GM23248 (cell line): ENCODE results near the gene CSMD2. TPM values are rescaled to one million over a fixed set of nuclear protein-coding genes. Genes with fewer than 3 reads are reported as not detected.

Experiments used
- DNase-seq: peaks from one replicate; pipeline ENCODE4 v3.0.0-alpha.2; 2015
- H2AFZ ChIP-seq: fragments of 200-600 bp; sonication (generic); 2 replicates; pipeline ENCODE4 v1.6.1; 2016; ENCODE audit warnings: antibody characterized with exemption
- H3F3A ChIP-seq: fragments of 200-600 bp; sonication (generic); 2 replicates; pipeline ENCODE4 v1.6.1; 2016; ENCODE audit warnings: mild to moderate bottlenecking, antibody characterized with exemption, mixed run types; ENCODE audit not compliant: insufficient read depth
- H3K27ac ChIP-seq: fragments of 200-600 bp; sonication (generic); 2 replicates; pipeline ENCODE4 v1.5.1; 2016; ENCODE audit warnings: mild to moderate bottlenecking
- H3K27me3 ChIP-seq: fragments of 200-600 bp; sonication (generic); replicated peaks from 2 replicates; pipeline ENCODE4 v1.6.1; 2016; ENCODE audit warnings: mild to moderate bottlenecking; ENCODE audit not compliant: insufficient read depth
- H3K36me3 ChIP-seq: fragments of 200-600 bp; sonication (generic); 2 replicates; pipeline ENCODE4 v1.6.1; 2016; ENCODE audit warnings: low read depth, mild to moderate bottlenecking
- H3K4me1 ChIP-seq: fragments of 200-600 bp; sonication (generic); 2 replicates; pipeline ENCODE4 v1.6.1; 2016; ENCODE audit warnings: mild to moderate bottlenecking; ENCODE audit not compliant: insufficient read depth
- H3K4me2 ChIP-seq: fragments of 200-600 bp; sonication (generic); one replicate; pipeline ENCODE4 v1.6.1; 2016; ENCODE audit warnings: mild to moderate bottlenecking; ENCODE audit not compliant: unreplicated experiment
- H3K4me3 ChIP-seq: fragments of 200-600 bp; sonication (generic); 2 replicates; pipeline ENCODE4 v1.5.1; 2016; ENCODE audit warnings: mild to moderate bottlenecking
- H3K79me2 ChIP-seq: fragments of 200-600 bp; sonication (generic); 2 replicates; pipeline ENCODE4 v1.6.1; 2016; ENCODE audit warnings: mild to moderate bottlenecking; ENCODE audit not compliant: insufficient read depth
- H3K9ac ChIP-seq: fragments of 200-600 bp; sonication (generic); 2 replicates; pipeline ENCODE4 v1.6.1; 2016; ENCODE audit warnings: mild to moderate bottlenecking
- H3K9me2 ChIP-seq: fragments of 200-600 bp; sonication (generic); 2 replicates; pipeline ENCODE4 v1.6.1; 2016; ENCODE audit warnings: mixed run types, mild to moderate bottlenecking, moderate library complexity; ENCODE audit not compliant: insufficient read depth
- H3K9me3 ChIP-seq: fragments of 200-600 bp; sonication (generic); one replicate; pipeline ENCODE4 v1.6.1; 2017; ENCODE audit warnings: low read depth
- H4K20me1 ChIP-seq: fragments of 200-600 bp; sonication (generic); 2 replicates; pipeline ENCODE4 v1.6.0; 2016; ENCODE audit not compliant: insufficient read depth
- EZH2 ChIP-seq: fragments of 200-600 bp; sonication (generic); IDR thresholded peaks from 2 replicates; pipeline ENCODE4 v1.6.1; 2018; ENCODE audit warnings: antibody characterized with exemption, mild to moderate bottlenecking; ENCODE audit not compliant: insufficient read depth, poor library complexity, severe bottlenecking
- EZH2phosphoT487 ChIP-seq: fragments of 200-600 bp; sonication (generic); IDR thresholded peaks from 2 replicates; pipeline ENCODE4 v1.6.1; 2018; ENCODE audit warnings: antibody characterized with exemption, moderate library complexity, mild to moderate bottlenecking, low read depth; ENCODE audit not compliant: insufficient read depth
- WGBS, 2 experiments: methylation state at CpG; one replicate each; pipeline ENCODE4 v1.1.6; 2015 to 2017; ENCODE audit warnings: low lambda C conversion rate in 2 of 2, low coverage in 1 of 2; ENCODE audit errors: missing lambda C conversion rate in 2 of 2; 5-methylcytosine and 5-hydroxymethylcytosine counted together
- in situ Hi-C: fragments of 300-500 bp; cut with MboI; formaldehyde crosslinking; loops from 2 replicates; pipeline ENCODE4 v1.15.0; 2020
- polyA plus RNA-seq: library from polyadenylated mRNA; unstranded; fragments of >200 nt; fragmentation: Nextera tagmentation; extraction: Ambion mirVana; gene quantifications from 2 replicates; pipeline ENCODE4 v1.2.1, GENCODE V29; 2016
- total RNA-seq: library from RNA; depleted of rRNA; stranded (reverse); fragments of >200 nt; shearing (Covaris generic); gene quantifications from 2 replicates; pipeline ENCODE4 v1.2.3, GENCODE V29; 2014

The CSMD2 gene
- total and polyA plus RNA-seq, 2 experiments from 2014 or later, result 4.5 to 7.1 TPM

- peaks cover 12% of the 10 kb centered on the region for H3K79me2 ChIP-seq
- in situ Hi-C loops, result no loop called here
- H3F3A ChIP-seq, result no peaks in the 10 kb centered on the region
- no peak overlapping the region for H3K27ac ChIP-seq
- H2AFZ ChIP-seq, result no peak overlapping the region
- H3K4me2 ChIP-seq, result no peak overlapping the region
- no peaks in the 10 kb centered on the region for H3K9me3 ChIP-seq
- no peaks in the 10 kb centered on the region for H3K27me3 ChIP-seq
- TF ChIP-seq EZH2phosphoT487 (no peak), EZH2 (no peak)
- no peaks in the 10 kb centered on the region for H3K36me3 ChIP-seq
- H3K9ac ChIP-seq, result no peak overlapping the region
- no peaks in the 10 kb centered on the region for H3K4me1 ChIP-seq
- no peak for DNase-seq
- WGBS, 2 experiments, result 88 to 89% methylated on average over 11 of the region's 11 CpGs
- H3K9me2 ChIP-seq, result no peaks in the 10 kb centered on the region
- no peaks in the 10 kb centered on the region for H4K20me1 ChIP-seq
- H3K4me3 ChIP-seq, result no peak overlapping the region
These were observed 136.5 kb downstream of the CSMD2 start for GRCh38 chr1:34028381-34029055.

DNA sequence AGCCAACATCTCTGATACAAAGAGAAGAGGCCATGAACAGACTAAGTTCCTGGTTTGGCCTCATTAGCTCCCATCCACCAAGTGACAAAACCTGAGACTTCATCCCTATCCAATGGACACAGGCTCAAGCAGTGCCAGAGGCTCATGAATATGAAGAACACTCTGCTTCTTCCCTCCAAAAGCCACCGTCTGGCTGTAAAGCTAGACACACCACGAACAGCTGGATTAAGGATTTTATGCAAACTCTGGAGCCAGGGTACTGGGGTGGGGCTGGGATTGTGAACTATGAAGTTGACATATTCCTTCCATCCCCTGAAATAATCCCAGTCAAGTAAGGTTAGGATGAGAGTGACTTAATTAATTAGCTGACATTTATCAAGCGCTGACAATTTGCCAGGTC is 139.4 kb downstream of the CSMD2 start:
- WGBS, 2 experiments, result 70 to 74% methylated on average over 3 of the region's 3 CpGs
- Histone ChIP-seq H3K27me3 (no peaks in the 10 kb centered on the region), H4K20me1 (no peaks in the 10 kb centered on the region), H3K27ac (no peak overlapping the region), H3F3A (no peaks in the 10 kb centered on the region), H2AFZ (no peak overlapping the region), H3K4me1 (no peaks in the 10 kb centered on the region), H3K9me3 (no peaks in the 10 kb centered on the region), H3K4me2 (no peak overlapping the region), H3K9me2 (no peaks in the 10 kb centered on the region), H3K4me3 (no peak overlapping the region), H3K36me3 (no peaks in the 10 kb centered on the region), H3K9ac (no peak overlapping the region), H3K79me2 (peaks cover 15% of the 10 kb centered on the region; the same call in 1 of the 2 replicates)
- in situ Hi-C loops, result no loop called here
- no peak for DNase-seq
- TF ChIP-seq EZH2phosphoT487 (no peak), EZH2 (no peak)

GRCh38 chr1:34024485-34024884 is 140.5 kb downstream of the CSMD2 start:
- H4K20me1 ChIP-seq, result no peaks in the 10 kb centered on the region
- no peaks in the 10 kb centered on the region for H3F3A ChIP-seq
- no peak overlapping the region for H3K27ac ChIP-seq
- no peak for DNase-seq
- H3K27me3 ChIP-seq, result no peaks in the 10 kb centered on the region
- no peaks in the 10 kb centered on the region for H3K9me2 ChIP-seq
- peaks cover 15% of the 10 kb centered on the region; the same call in 1 of the 2 replicates for H3K79me2 ChIP-seq
- H3K4me3 ChIP-seq, result no peak overlapping the region
- no peaks in the 10 kb centered on the region for H3K36me3 ChIP-seq
- WGBS, 2 experiments, result 95 to 97% methylated on average over 4 of the region's 4 CpGs
- no peaks in the 10 kb centered on the region for H3K4me1 ChIP-seq
- in situ Hi-C loops, result no loop called here
- H3K9me3 ChIP-seq, result no peaks in the 10 kb centered on the region
- no peak overlapping the region for H3K4me2 ChIP-seq
- H3K9ac ChIP-seq, result no peak overlapping the region
- no peak overlapping the region for H2AFZ ChIP-seq
- TF ChIP-seq EZH2 (no peak), EZH2phosphoT487 (no peak)

DNA sequence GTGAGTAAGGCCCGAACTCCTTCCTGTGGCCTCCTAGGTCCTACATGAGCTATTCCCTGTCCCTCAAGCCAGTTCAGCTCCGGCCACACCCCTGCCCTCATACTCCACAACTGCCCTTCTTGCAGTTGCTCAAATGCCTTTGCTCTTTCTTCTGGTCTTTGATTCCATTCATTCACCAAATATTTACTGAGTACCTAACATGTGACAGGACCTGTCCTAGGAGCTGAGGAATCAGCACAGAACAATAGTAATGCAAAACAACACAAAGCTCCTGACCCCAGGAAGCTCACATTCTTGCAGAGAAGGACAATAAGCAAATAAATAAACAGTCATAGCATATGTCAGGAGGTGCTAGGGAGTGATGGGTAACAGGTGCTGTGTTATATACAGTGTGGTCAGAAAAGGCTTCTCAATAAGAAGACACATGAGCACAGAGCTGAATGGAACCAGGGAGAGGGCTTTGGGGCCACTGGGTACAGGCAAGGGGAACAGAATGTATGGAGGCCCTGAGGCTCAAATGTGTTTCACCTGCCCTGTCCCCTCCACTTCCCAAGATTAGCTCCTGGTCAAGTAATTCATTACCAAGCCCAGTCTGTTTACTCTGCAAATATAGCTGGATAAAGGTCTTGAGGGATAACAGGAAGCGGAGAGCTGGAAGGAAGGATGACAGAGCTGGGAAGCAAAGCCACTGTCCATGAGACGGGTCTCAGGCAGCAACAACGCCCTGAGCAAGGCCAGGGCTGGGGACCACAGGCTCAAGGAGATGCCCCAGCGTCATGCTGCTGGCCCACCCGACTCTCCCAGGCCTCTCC is 145.1 kb downstream of the CSMD2 start:
- DNase-seq, result no peak
- H3K9me3 ChIP-seq, result no peaks in the 10 kb centered on the region
- in situ Hi-C loops, result no loop called here
- H3K36me3 ChIP-seq, result no peaks in the 10 kb centered on the region
- no peak overlapping the region for H3K4me3 ChIP-seq
- no peaks in the 10 kb centered on the region for H3K9me2 ChIP-seq
- H2AFZ ChIP-seq, result no peak overlapping the region
- H3K27me3 ChIP-seq, result no peaks in the 10 kb centered on the region
- H3K27ac ChIP-seq, result no peak overlapping the region
- H3K9ac ChIP-seq, result no peak overlapping the region
- no peaks in the 10 kb centered on the region for H3F3A ChIP-seq
- TF ChIP-seq EZH2, result no peak
- TF ChIP-seq EZH2phosphoT487, result no peak
- no peak overlapping the region for H3K4me2 ChIP-seq
- H3K4me1 ChIP-seq, result no peaks in the 10 kb centered on the region
- WGBS, 2 experiments, result 98% methylated on average over 6 to 7 of the region's 7 CpGs
- H4K20me1 ChIP-seq, result no peaks in the 10 kb centered on the region; the same call in 1 of the 2 replicates
- peaks cover 34% of the 10 kb centered on the region; the same call in 1 of the 2 replicates for H3K79me2 ChIP-seq
